Measurements from ENCODE around the gene GRIA3.
"Not testable (repeated sequence)": the region's sequence is repeated elsewhere in the genome, so short reads cannot be mapped to it uniquely, and the experiment has no call there.

GRIA3 gene

GRCh38 chrX:123425904-123426303, 241.8 kb downstream of the GRIA3 start:
- no peak overlapping the region for H3K27ac ChIP-seq
- no peak for TF ChIP-seq CTCF (conservative IDR thresholded peaks at IDR 0.05)
- TF ChIP-seq ZFX (IDR thresholded peaks at IDR 0.05), result no peak

- TF ChIP-seq CTCF (conservative IDR thresholded peaks at IDR 0.05), result no peak
- no peak for TF ChIP-seq ZFX (IDR thresholded peaks at IDR 0.05)
- H3K27ac ChIP-seq, result no peak overlapping the region
These were observed 248.5 kb downstream of the GRIA3 start for GRCh38 chrX:123432361-123433150.

- no peak overlapping the region for H3K27ac ChIP-seq
- TF ChIP-seq CTCF (conservative IDR thresholded peaks at IDR 0.05) (no peak), ZFX (IDR thresholded peaks at IDR 0.05) (no peak)
These were observed 252.5 kb downstream of the GRIA3 start for GRCh38 chrX:123436512-123437136.

- H3K27ac ChIP-seq, result not testable (repeated sequence)
These were observed 255.8 kb downstream of the GRIA3 start for GRCh38 chrX:123439926-123440325.

- H3K27ac ChIP-seq, result no peak overlapping the region
- TF ChIP-seq ZFX (IDR thresholded peaks at IDR 0.05) (no peak), CTCF (conservative IDR thresholded peaks at IDR 0.05) (no peak)
These were observed 258.7 kb downstream of the GRIA3 start for GRCh38 chrX:123442764-123443163.

GRCh38 chrX:123447506-123447905, 263.4 kb downstream of the GRIA3 start:
- H3K27ac ChIP-seq, result no peak overlapping the region
- TF ChIP-seq ZFX (IDR thresholded peaks at IDR 0.05) (no peak), CTCF (conservative IDR thresholded peaks at IDR 0.05) (no peak)

GRCh38 chrX:123449335-123449734, 265.3 kb downstream of the GRIA3 start:
- no peak for TF ChIP-seq CTCF (conservative IDR thresholded peaks at IDR 0.05)
- no peak for TF ChIP-seq ZFX (IDR thresholded peaks at IDR 0.05)
- H3K27ac ChIP-seq, result no peak overlapping the region
